ENCODE data around the gene E2F7. TPM values are rescaled to one million over a fixed set of nuclear protein-coding genes. Genes with fewer than 3 reads are reported as not detected.
A peak's percentile ranks its signal among the peaks of the same experiment; 100 is the strongest.

Gene E2F7, protein sequence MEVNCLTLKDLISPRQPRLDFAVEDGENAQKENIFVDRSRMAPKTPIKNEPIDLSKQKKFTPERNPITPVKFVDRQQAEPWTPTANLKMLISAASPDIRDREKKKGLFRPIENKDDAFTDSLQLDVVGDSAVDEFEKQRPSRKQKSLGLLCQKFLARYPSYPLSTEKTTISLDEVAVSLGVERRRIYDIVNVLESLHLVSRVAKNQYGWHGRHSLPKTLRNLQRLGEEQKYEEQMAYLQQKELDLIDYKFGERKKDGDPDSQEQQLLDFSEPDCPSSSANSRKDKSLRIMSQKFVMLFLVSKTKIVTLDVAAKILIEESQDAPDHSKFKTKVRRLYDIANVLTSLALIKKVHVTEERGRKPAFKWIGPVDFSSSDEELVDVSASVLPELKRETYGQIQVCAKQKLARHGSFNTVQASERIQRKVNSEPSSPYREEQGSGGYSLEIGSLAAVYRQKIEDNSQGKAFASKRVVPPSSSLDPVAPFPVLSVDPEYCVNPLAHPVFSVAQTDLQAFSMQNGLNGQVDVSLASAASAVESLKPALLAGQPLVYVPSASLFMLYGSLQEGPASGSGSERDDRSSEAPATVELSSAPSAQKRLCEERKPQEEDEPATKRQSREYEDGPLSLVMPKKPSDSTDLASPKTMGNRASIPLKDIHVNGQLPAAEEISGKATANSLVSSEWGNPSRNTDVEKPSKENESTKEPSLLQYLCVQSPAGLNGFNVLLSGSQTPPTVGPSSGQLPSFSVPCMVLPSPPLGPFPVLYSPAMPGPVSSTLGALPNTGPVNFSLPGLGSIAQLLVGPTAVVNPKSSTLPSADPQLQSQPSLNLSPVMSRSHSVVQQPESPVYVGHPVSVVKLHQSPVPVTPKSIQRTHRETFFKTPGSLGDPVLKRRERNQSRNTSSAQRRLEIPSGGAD
- 34.2 and 53.3 TPM in 2 replicates for total RNA-seq

DNA sequence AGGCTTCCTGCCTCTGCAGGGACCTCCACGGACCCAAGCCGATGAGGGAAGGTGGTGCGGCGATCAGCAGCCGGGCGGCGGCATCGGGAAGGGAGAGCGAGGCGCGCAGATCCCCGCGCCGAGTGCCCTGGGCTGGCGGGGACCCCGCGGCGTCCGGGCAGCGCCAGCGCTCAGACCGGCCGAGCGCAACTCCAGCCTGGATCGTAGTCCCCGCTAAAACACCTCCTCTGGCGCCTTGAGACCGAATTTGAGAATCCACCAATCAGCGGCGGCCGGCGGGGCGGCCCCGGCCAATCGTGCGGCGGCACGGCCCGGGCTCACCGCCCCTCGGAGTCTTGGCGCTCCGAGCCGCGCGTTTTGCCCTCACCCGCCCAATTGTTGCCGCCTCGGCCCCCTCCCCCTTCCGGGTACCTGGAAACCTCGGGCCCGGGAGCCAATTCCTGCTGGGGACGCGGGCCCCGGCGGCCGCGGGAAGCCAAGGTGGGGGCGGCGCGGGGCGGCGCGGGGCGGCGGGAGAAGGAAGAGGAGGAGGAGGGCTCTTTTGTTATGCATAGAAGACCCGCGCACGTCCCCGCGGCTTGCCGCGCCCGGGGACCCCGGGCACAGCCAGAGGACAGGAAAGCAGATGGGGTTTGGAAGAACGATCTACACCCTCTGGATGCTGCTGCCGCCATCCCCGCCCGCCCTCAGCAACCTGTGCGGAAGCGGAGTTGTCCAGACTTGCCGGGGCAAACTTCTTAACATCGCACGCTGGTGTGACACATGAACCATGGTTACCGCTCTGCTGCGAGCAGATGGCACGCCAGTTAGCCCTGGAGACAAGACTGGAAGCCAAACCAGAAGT lies at the start of gene E2F7:
Gene E2F7, minus strand, starts transcription at position 209 of the 844 bp plus-strand sequence. CDS start 934 bp downstream, outside the sequence.
- Histone ChIP-seq H3K27me3 (ENCODE audit: control insufficient read depth, insufficient read depth, low read length) (no peaks in the 10 kb centered on the region), H3K4me3 (ENCODE audit: low read depth, low read length) (peak within 1 kb of the TSS; percentile 61), H3K36me3 (ENCODE audit: control insufficient read depth, insufficient read depth, low read length) (no peaks in the 10 kb centered on the region)
- TF ChIP-seq CTCF (IDR thresholded peaks at IDR 0.05; ENCODE audit: insufficient read depth, low read length, poor library complexity, severe bottlenecking): no peak
- peak; percentile 69 for DNase-seq (ENCODE audit: low read depth)

DNA sequence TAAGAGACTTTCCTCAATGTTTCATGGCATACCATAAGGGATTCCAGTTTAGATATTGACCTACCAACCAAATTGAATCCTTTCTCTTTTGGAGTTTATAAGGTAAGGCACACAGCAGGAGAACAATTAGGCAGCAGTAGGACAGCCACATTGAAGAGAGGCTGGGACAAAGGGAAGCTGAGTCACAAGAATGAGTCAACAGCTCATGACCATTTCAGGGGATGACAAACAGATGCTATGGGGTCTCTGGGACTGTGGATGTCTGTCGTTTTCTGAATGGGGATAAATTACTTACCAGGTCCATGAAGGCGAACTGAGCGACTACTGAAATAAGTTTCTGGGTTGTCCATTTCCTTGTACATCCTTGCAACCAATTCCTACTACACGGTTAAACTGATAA lies 48.6 kb upstream of the E2F7 start:
- no peaks in the 10 kb centered on the region for H3K27me3 ChIP-seq (ENCODE audit: control insufficient read depth, insufficient read depth, low read length)
- no peak for TF ChIP-seq CTCF (IDR thresholded peaks at IDR 0.05; ENCODE audit: insufficient read depth, low read length, poor library complexity, severe bottlenecking)
- DNase-seq (ENCODE audit: low read depth): no peak
- H3K36me3 ChIP-seq (ENCODE audit: control insufficient read depth, insufficient read depth, low read length): no peaks in the 10 kb centered on the region
- no peak overlapping the region for H3K4me3 ChIP-seq (ENCODE audit: low read depth, low read length)

DNA sequence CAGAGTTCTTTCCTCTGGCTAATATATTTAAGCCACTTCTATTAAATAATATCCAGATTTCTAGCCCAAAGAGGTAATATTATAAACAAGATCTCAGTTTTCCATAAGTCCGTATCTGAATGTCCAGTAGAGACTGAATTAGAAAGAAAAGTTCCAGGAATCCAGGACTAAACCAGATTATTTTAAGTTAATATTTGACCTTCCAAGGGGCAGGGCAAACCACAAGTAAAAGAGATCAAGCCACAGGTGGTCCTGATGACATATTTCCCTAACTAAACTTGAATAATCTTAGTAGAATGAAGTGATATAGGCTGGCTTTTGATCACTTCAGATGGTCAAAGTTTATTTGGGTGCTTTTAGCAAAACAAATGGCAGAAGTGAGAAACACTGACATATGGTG lies 43.3 kb upstream of the E2F7 start:
- Histone ChIP-seq H3K27me3 (ENCODE audit: control insufficient read depth, insufficient read depth, low read length) (no peaks in the 10 kb centered on the region), H3K36me3 (ENCODE audit: control insufficient read depth, insufficient read depth, low read length) (no peaks in the 10 kb centered on the region), H3K4me3 (ENCODE audit: low read depth, low read length) (no peak overlapping the region)
- no peak for DNase-seq (ENCODE audit: low read depth)
- TF ChIP-seq CTCF (IDR thresholded peaks at IDR 0.05; ENCODE audit: insufficient read depth, low read length, poor library complexity, severe bottlenecking): no peak

DNA sequence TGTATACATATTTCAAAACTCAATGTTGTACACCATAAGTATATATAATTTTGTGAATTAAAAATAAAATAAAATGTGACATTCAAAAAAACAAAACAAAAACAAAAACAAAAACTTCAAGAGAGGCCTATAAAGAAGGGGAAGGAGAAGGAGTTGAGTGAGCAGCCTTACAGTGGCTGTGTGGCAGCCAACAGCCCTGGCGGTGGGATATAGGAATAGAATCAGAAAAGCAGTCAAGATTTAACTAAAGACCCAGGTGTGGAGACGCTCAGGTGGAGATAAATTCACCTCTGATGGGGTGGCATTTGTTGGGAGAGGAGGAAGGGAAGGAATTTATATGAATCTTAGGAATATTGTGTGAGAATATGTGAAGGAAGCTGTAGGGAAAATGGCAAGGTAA lies 41.8 kb upstream of the E2F7 start:
- no peak for DNase-seq (ENCODE audit: low read depth)
- H3K4me3 ChIP-seq (ENCODE audit: low read depth, low read length): no peak overlapping the region
- no peaks in the 10 kb centered on the region for H3K36me3 ChIP-seq (ENCODE audit: control insufficient read depth, insufficient read depth, low read length)
- no peaks in the 10 kb centered on the region for H3K27me3 ChIP-seq (ENCODE audit: control insufficient read depth, insufficient read depth, low read length)
- no peak for TF ChIP-seq CTCF (IDR thresholded peaks at IDR 0.05; ENCODE audit: insufficient read depth, low read length, poor library complexity, severe bottlenecking)

DNA sequence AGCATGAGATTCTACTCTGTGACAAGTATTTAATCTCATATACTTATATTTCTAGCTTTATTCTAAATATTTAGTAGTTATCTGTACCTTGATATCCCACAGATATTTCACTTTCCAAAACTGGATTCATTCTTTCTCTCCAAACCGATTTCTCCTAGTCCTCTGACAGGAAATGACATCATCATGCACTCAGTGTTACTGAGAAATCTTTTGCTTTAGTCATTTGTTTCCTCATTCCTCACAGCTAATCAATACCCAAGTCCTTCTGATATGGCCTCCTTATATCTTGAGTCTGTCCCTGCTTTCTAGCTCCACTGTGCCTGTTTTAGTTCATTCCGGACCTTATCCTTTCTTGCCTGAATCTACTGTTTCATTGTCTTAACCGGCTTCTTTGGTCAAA lies 39.4 kb upstream of the E2F7 start:
- H3K4me3 ChIP-seq (ENCODE audit: low read depth, low read length): no peak overlapping the region
- H3K36me3 ChIP-seq (ENCODE audit: control insufficient read depth, insufficient read depth, low read length): no peaks in the 10 kb centered on the region
- no peak for TF ChIP-seq CTCF (IDR thresholded peaks at IDR 0.05; ENCODE audit: insufficient read depth, low read length, poor library complexity, severe bottlenecking)
- no peaks in the 10 kb centered on the region for H3K27me3 ChIP-seq (ENCODE audit: control insufficient read depth, insufficient read depth, low read length)
- DNase-seq (ENCODE audit: low read depth): no peak
